ENCODE results near the gene PPARD. TPM values are rescaled to one million over a fixed set of nuclear protein-coding genes. Genes with fewer than 3 reads are reported as not detected.
A peak's percentile ranks its signal among the peaks of the same experiment; 100 is the strongest.

PPARD gene
- total RNA-seq, 1 donor from 2014 or later = 14.7 TPM

- ATAC-seq = no peak
- no peak for DNase-seq (ENCODE audit: missing footprints)
- intact Hi-C loops (cut with DNase I) = no loop called here
Measured at GRCh38 chr6:35443341-35444030, 101.1 kb downstream of the PPARD start.

GRCh38 chr6:35445691-35446090 is 103.3 kb downstream of the PPARD start:
- ATAC-seq (no peak), DNase-seq (ENCODE audit: missing footprints) (no peak)
- intact Hi-C loops (cut with DNase I) = no loop called here

GRCh38 chr6:35448191-35448590 is 105.8 kb downstream of the PPARD start:
- intact Hi-C loops (cut with DNase I) = loop anchor here (2.0 kb wide), 1 partner anchor 33 kb away; no protein-coding TSS in a partner anchor
- ATAC-seq = no peak
- no peak for DNase-seq (ENCODE audit: missing footprints)

- DNase-seq (ENCODE audit: missing footprints) = no peak
- intact Hi-C loops (cut with DNase I) = loop anchor here (1.0 to 2.0 kb wide), 3 partner anchors 35 to 152 kb away; partner anchors contain the start of genes DEF6 and PPARD
- peak; percentile 68 for ATAC-seq
Measured at GRCh38 chr6:35449287-35449881, 107.0 kb downstream of the PPARD start.

- intact Hi-C loops (cut with DNase I) = no loop called here
- no peak for DNase-seq (ENCODE audit: missing footprints)
- ATAC-seq = no peak
Measured at GRCh38 chr6:35451354-35452182, 109.2 kb downstream of the PPARD start.

- intact Hi-C loops (cut with DNase I) = no loop called here
- peak; percentile 98 for DNase-seq (ENCODE audit: missing footprints)
- peak; percentile 97 for ATAC-seq
Measured at GRCh38 chr6:35452183-35453090, 110.1 kb downstream of the PPARD start, which contains the start of gene FANCE. TSS of gene FANCE (plus strand) at chr6:35452338. CDS start at chr6:35452546, 208 bp downstream.

GRCh38 chr6:35453236-35453635 is 110.9 kb downstream of the PPARD start:
- ATAC-seq = no peak
- DNase-seq (ENCODE audit: missing footprints) = no peak
- intact Hi-C loops (cut with DNase I) = no loop called here

GRCh38 chr6:35454391-35455110 is 112.2 kb downstream of the PPARD start:
- DNase-seq (ENCODE audit: missing footprints) = no peak
- intact Hi-C loops (cut with DNase I) = no loop called here
- no peak for ATAC-seq

GRCh38 chr6:35457907-35458306 is 115.5 kb downstream of the PPARD start:
- intact Hi-C loops (cut with DNase I) = no loop called here
- ATAC-seq = no peak
- no peak for DNase-seq (ENCODE audit: missing footprints)

- no peak for DNase-seq (ENCODE audit: missing footprints)
- no peak for ATAC-seq
- intact Hi-C loops (cut with DNase I) = no loop called here
Measured at GRCh38 chr6:35461270-35461669, 118.9 kb downstream of the PPARD start.

- DNase-seq (ENCODE audit: missing footprints) (no peak), ATAC-seq (no peak)
- intact Hi-C loops (cut with DNase I) = no loop called here
Measured at GRCh38 chr6:35463292-35463691, 120.9 kb downstream of the PPARD start.

GRCh38 chr6:35465646-35466045 is 123.3 kb downstream of the PPARD start:
- intact Hi-C loops (cut with DNase I) = loop anchor here (5.0 kb wide), 1 partner anchor 168 kb away; the partner anchor contains the start of gene DEF6
- no peak for ATAC-seq
- no peak for DNase-seq (ENCODE audit: missing footprints)

GRCh38 chr6:35468181-35468979 is 126.0 kb downstream of the PPARD start, which contains the start of gene RPL10A:
TSS of gene RPL10A (plus strand) at chr6:35468401. CDS start at chr6:35468435, 34 bp downstream.
- ATAC-seq (peak; percentile 89), DNase-seq (ENCODE audit: missing footprints) (peak; percentile 93)
- intact Hi-C loops (cut with DNase I) = loop anchor here (1.0 to 5.0 kb wide), 2 partner anchors 126 to 171 kb away; partner anchors contain the start of genes DEF6 and PPARD

GRCh38 chr6:35468980-35469750 is 126.8 kb downstream of the PPARD start:
- intact Hi-C loops (cut with DNase I) = loop anchor here (1.0 to 5.0 kb wide), 2 partner anchors 127 to 172 kb away; partner anchors contain the start of genes DEF6 and PPARD
- DNase-seq (ENCODE audit: missing footprints) = no peak
- ATAC-seq = peak; percentile 15

GRCh38 chr6:35469751-35470662 is 127.6 kb downstream of the PPARD start:
- DNase-seq (ENCODE audit: missing footprints) (no peak), ATAC-seq (no peak)
- intact Hi-C loops (cut with DNase I) = loop anchor here (5.0 kb wide), 1 partner anchor 173 kb away; the partner anchor contains the start of gene DEF6

All from Right ventricle myocardium inferior (tissue), 1 donor.